ENCODE data around the gene SAP30BP. TPM values are rescaled to one million over a fixed set of nuclear protein-coding genes. Genes with fewer than 3 reads are reported as not detected.

Gene SAP30BP
- total RNA-seq, 1 experiment from 2014 or later = 89.7 TPM

GRCh38 chr17:75755990-75756389 lies 88.9 kb downstream of the SAP30BP start:
- no peak overlapping the region for H3K27ac ChIP-seq (ENCODE audit: insufficient read length, low read depth, low read length)
- H3K27ac Mint-ChIP-seq = no peak overlapping the region
- peaks cover 12% of the 10 kb centered on the region for H3K27me3 Mint-ChIP-seq (ENCODE audit: low read depth)
- no peak overlapping the region for H3K18ac ChIP-seq (ENCODE audit: insufficient read length, low read depth, low read length)
- H3K14ac ChIP-seq (ENCODE audit: insufficient read depth, low read length) = no peak overlapping the region
- WGBS (ENCODE audit: extremely low coverage, insufficient read length, low lambda C conversion rate) = no CpG with 5 or more reads among the region's 2 CpGs
- no peak overlapping the region for H3K4me3 Mint-ChIP-seq
- no peak overlapping the region for H2AFZ ChIP-seq (ENCODE audit: low read length)
- no peaks in the 10 kb centered on the region for H3K9me3 ChIP-seq (ENCODE audit: control insufficient read depth, low read depth, low read length)
- H2BK15ac ChIP-seq (ENCODE audit: low read depth, low read length) = no peak overlapping the region
- no peak overlapping the region for H4K8ac ChIP-seq (replicated peaks; ENCODE audit: insufficient read length, low read depth, low read length)
- no peak overlapping the region for H2BK20ac ChIP-seq (ENCODE audit: low read depth, low read length, poor library complexity, severe bottlenecking)
- no peak overlapping the region for H3K4me2 ChIP-seq (ENCODE audit: insufficient read depth, insufficient read length, low read length)
- DNase-seq = no peak
- H4K20me1 ChIP-seq (ENCODE audit: control insufficient read depth, insufficient read depth, insufficient read length) = no peaks in the 10 kb centered on the region
- H3K36me3 Mint-ChIP-seq (ENCODE audit: insufficient read depth in 1 of 3, low read depth in 3 of 3) = peaks cover 0 to 2% (median 0%) of the 10 kb centered on the region in 3 experiments; a peak in 1 of 7 replicates
- no peaks in the 10 kb centered on the region for H3K79me1 ChIP-seq (ENCODE audit: insufficient read depth, low read depth, low read length, poor library complexity, severe bottlenecking)
- H3K56ac ChIP-seq (ENCODE audit: insufficient read length, low read depth, low read length) = no peak overlapping the region
- H4K5ac ChIP-seq (ENCODE audit: insufficient read length, low read depth, low read length) = no peak overlapping the region
- no peaks in the 10 kb centered on the region; the same call in 1 of the 2 replicates for H3K4me1 ChIP-seq (ENCODE audit: insufficient read depth, low read length)
- no peak overlapping the region for H3T11ph ChIP-seq (ENCODE audit: low read length)
- no peaks in the 10 kb centered on the region for H3K27me3 ChIP-seq (ENCODE audit: insufficient read depth, low read length)
- no peak overlapping the region for H2BK120ac ChIP-seq (ENCODE audit: low read depth, low read length, poor library complexity, severe bottlenecking)
- no peaks in the 10 kb centered on the region for H3K79me2 ChIP-seq (ENCODE audit: insufficient read depth, low read length)
- H3K9me3 Mint-ChIP-seq = no peaks in the 10 kb centered on the region
- no peak overlapping the region for H2AK5ac ChIP-seq (ENCODE audit: insufficient read length, low read length)
- H4K91ac ChIP-seq (ENCODE audit: insufficient read length, low read depth, low read length) = no peak overlapping the region
- peaks cover 3% of the 10 kb centered on the region for H3K23me2 ChIP-seq (ENCODE audit: insufficient read length, low read depth, low read length, poor library complexity, severe bottlenecking)
- H2BK12ac ChIP-seq (ENCODE audit: insufficient read length, low read depth, low read length) = no peak overlapping the region
- no peak overlapping the region for H2BK5ac ChIP-seq (ENCODE audit: insufficient read length, low read length)
- H3K9ac ChIP-seq (ENCODE audit: extremely low read depth, insufficient read length, low read length) = no peak overlapping the region
- H3K4me1 Mint-ChIP-seq = peaks cover 8 to 17% of the 10 kb centered on the region in 2 experiments
- TF ChIP-seq, protein P1, sequence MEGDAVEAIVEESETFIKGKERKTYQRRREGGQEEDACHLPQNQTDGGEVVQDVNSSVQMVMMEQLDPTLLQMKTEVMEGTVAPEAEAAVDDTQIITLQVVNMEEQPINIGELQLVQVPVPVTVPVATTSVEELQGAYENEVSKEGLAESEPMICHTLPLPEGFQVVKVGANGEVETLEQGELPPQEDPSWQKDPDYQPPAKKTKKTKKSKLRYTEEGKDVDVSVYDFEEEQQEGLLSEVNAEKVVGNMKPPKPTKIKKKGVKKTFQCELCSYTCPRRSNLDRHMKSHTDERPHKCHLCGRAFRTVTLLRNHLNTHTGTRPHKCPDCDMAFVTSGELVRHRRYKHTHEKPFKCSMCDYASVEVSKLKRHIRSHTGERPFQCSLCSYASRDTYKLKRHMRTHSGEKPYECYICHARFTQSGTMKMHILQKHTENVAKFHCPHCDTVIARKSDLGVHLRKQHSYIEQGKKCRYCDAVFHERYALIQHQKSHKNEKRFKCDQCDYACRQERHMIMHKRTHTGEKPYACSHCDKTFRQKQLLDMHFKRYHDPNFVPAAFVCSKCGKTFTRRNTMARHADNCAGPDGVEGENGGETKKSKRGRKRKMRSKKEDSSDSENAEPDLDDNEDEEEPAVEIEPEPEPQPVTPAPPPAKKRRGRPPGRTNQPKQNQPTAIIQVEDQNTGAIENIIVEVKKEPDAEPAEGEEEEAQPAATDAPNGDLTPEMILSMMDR (conservative IDR thresholded peaks at IDR 0.05) = no peak
- no peak overlapping the region for H3K23ac ChIP-seq (ENCODE audit: insufficient read length, low read depth, low read length)
- H3K4ac ChIP-seq (ENCODE audit: low read depth, low read length) = no peak overlapping the region

Data from H9 (cell line).